MCF 10A (cell line): Measurements from ENCODE around the gene CD300LB. TPM values are rescaled to one million over a fixed set of nuclear protein-coding genes. Genes with fewer than 3 reads are reported as not detected.
A peak's percentile ranks its signal among the peaks of the same experiment; 100 is the strongest.

Experiments used
- BruUV-seq: library from RNA; stranded (reverse); fragments of 400-500 nt; replicated peaks from 2 replicates; lab custom pipeline; 2021; lab: Mats Ljungman, UMichigan
- CTCF ChIA-PET: fragments of 300-600 bp; sonication (Branson Sonifier 250); formaldehyde crosslinking; extraction: SDS; loops from one replicate; lab custom pipeline; 2021; ENCODE audit warnings: antibody characterized with exemption, inconsistent platforms; lab: Yijun Ruan, JAX
- POLR2A ChIA-PET: fragments of 300-600, 350-650 bp; sonication (Branson Sonifier 250); formaldehyde crosslinking; extraction: SDS; loops from one replicate; lab custom pipeline; 2020; ENCODE audit warnings: antibody characterized with exemption, inconsistent platforms; lab: Yijun Ruan, JAX
- DNase-seq: peaks from one replicate; pipeline ENCODE4 v3.0.0-alpha.2; 2018; ENCODE audit not compliant: unreplicated experiment
- H3K27ac Mint-ChIP-seq: one replicate; pipeline ENCODE4 v1.8.0; 2022; ENCODE audit warnings: mild to moderate bottlenecking, low read depth, mixed read lengths; ENCODE audit not compliant: unreplicated experiment
- H3K27me3 Mint-ChIP-seq: one replicate; pipeline ENCODE4 v1.8.0; 2022; ENCODE audit warnings: mixed read lengths; ENCODE audit not compliant: insufficient read depth, unreplicated experiment
- H3K36me3 Mint-ChIP-seq: one replicate; pipeline ENCODE4 v1.8.0; 2022; ENCODE audit warnings: mild to moderate bottlenecking, moderate library complexity, mixed read lengths; ENCODE audit not compliant: insufficient read depth, unreplicated experiment
- H3K4me1 Mint-ChIP-seq: one replicate; pipeline ENCODE4 v1.8.0; 2022; ENCODE audit warnings: mixed read lengths; ENCODE audit not compliant: insufficient read depth, unreplicated experiment
- H3K4me3 Mint-ChIP-seq: one replicate; pipeline ENCODE4 v1.8.0; 2022; ENCODE audit warnings: mild to moderate bottlenecking, moderate library complexity, mixed read lengths; ENCODE audit not compliant: unreplicated experiment
- H3K9me3 Mint-ChIP-seq: one replicate; pipeline ENCODE4 v1.8.0; 2022; ENCODE audit warnings: mixed read lengths; ENCODE audit not compliant: unreplicated experiment
- CTCF ChIP-seq: fragments of 200-600 bp; IDR thresholded peaks from one replicate; pipeline ENCODE4 v1.8.0; 2022; ENCODE audit warnings: antibody characterized with exemption, mild to moderate bottlenecking; ENCODE audit not compliant: unreplicated experiment
- intact Hi-C: fragments of 100-400 bp; cut with micrococcal nuclease; formaldehyde crosslinking; loops from 2 replicates; pipeline ENCODE4 v1.14.1; 2022
- total RNA-seq: library from RNA; stranded (reverse); gene quantifications from 2 replicates; pipeline ENCODE4 v1.2.3, GENCODE V29; 2022

Gene CD300LB
- total RNA-seq, 1 experiment from 2014 or later, result not detected

DNA sequence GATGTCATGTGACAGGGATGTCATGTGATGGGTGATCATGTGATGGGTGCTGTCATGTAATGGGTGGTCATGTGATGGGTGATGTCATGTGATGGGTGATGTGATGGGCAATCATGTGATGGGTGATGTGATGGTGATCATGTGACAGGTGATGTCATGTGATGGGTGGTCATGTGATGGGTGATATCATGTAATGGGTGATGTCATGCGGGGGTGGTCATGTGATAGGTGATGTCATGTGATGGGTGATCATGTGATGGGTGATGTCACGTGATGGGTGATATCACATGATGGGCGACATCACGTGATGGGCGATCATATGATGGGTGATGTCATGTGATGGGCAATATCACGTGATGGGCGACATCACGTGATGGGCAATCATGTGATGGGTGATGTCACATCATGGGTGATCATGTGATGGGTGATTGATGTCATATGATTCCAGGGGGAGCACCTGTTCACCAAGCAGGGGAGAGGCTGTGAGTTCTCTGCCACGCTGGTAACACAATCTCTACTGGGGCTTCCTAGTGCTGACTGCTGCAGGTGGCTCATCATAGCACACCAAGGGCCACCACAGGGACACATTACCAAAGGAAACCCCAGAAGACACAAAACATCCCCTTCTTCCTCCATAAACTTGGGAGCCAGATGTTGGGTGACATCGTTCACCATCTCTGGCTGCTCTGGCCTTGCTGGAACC lies 16.5 kb downstream of the CD300LB start:
- Mint-ChIP-seq H3K27ac (peak overlapping the region; percentile 88), H3K36me3 (peaks cover 19% of the 10 kb centered on the region), H3K27me3 (no peaks in the 10 kb centered on the region), H3K9me3 (peaks cover 9% of the 10 kb centered on the region), H3K4me3 (no peak overlapping the region), H3K4me1 (peaks cover 5% of the 10 kb centered on the region)
- POLR2A ChIA-PET, result interaction anchor here (1.2 kb wide), 1 partner anchor 13 kb away, joined by 4 read pairs; no protein-coding TSS in a partner anchor
- CTCF ChIA-PET, result no interaction called here
- BruUV-seq, result no TSS peak
- no peak for DNase-seq
- TF ChIP-seq CTCF, result no peak
- intact Hi-C loops, result no loop called here

GRCh38 chr17:74513987-74514631 lies 17.2 kb downstream of the CD300LB start:
- peak; percentile 60 for DNase-seq
- peaks cover 19% of the 10 kb centered on the region for H3K36me3 Mint-ChIP-seq
- ChIA-PET POLR2A (interaction anchor here (0.8 kb wide), 1 partner anchor 72 kb away, joined by 3 read pairs; no protein-coding TSS in a partner anchor), CTCF (no interaction called here)
- no peaks in the 10 kb centered on the region for H3K27me3 Mint-ChIP-seq
- BruUV-seq, result no TSS peak
- TF ChIP-seq CTCF, result no peak
- peaks cover 9% of the 10 kb centered on the region for H3K9me3 Mint-ChIP-seq
- no peak overlapping the region for H3K4me3 Mint-ChIP-seq
- peak overlapping the region; percentile 88 for H3K27ac Mint-ChIP-seq
- peaks cover 5% of the 10 kb centered on the region for H3K4me1 Mint-ChIP-seq
- intact Hi-C loops, result no loop called here

GRCh38 chr17:74512624-74513091 lies 18.6 kb downstream of the CD300LB start:
- peak; percentile 68 for DNase-seq
- peaks cover 19% of the 10 kb centered on the region for H3K36me3 Mint-ChIP-seq
- peaks cover 9% of the 10 kb centered on the region for H3K9me3 Mint-ChIP-seq
- TF ChIP-seq CTCF, result no peak
- no peaks in the 10 kb centered on the region for H3K27me3 Mint-ChIP-seq
- no peak overlapping the region for H3K27ac Mint-ChIP-seq
- no peak overlapping the region for H3K4me3 Mint-ChIP-seq
- intact Hi-C loops, result no loop called here
- H3K4me1 Mint-ChIP-seq, result peaks cover 5% of the 10 kb centered on the region
- CTCF ChIA-PET, result interaction anchor here (0.7 to 1.6 kb wide), 3 partner anchors 13 to 145 kb away, joined by 3 to 4 read pairs (median 4); no protein-coding TSS in a partner anchor
- POLR2A ChIA-PET, result interaction anchor here (0.6 to 1.7 kb wide), 2 partner anchors 8 to 13 kb away, joined by 3 to 5 read pairs; no protein-coding TSS in a partner anchor
- BruUV-seq, result no TSS peak

DNA sequence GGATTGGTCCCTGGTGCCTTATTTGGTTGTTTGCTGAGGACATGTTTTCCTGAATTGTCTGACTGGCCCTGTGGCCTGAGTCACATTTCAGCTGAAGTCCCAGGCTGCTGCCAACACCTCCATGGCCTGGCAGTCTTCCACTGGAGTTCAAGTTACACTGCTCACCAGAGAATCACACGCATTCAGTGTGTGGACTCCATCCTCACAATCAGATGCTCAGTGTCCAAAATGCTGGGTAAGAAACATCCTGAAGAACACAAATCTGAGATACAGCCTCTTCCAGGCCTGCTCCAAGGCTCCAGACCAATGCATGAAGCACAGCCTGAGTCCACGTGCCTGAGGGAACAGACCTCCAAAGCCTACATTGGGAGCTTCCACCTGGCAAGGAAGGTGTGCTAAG lies 19.2 kb downstream of the CD300LB start:
- ChIA-PET POLR2A (interaction anchor here (0.6 to 1.7 kb wide), 3 partner anchors 9 to 57 kb away, joined by 3 to 5 read pairs (median 3); no protein-coding TSS in a partner anchor), CTCF (interaction anchor here (0.7 to 1.6 kb wide), 3 partner anchors 12 to 144 kb away, joined by 3 to 4 read pairs (median 4); no protein-coding TSS in a partner anchor)
- Mint-ChIP-seq H3K4me1 (peaks cover 5% of the 10 kb centered on the region), H3K9me3 (peaks cover 9% of the 10 kb centered on the region), H3K27me3 (no peaks in the 10 kb centered on the region), H3K36me3 (peaks cover 19% of the 10 kb centered on the region), H3K27ac (no peak overlapping the region), H3K4me3 (no peak overlapping the region)
- no peak for TF ChIP-seq CTCF
- intact Hi-C loops, result no loop called here
- no TSS peak for BruUV-seq
- peak; percentile 62 for DNase-seq
